Measurements from ENCODE around the gene ARPC3. TPM values are rescaled to one million over a fixed set of nuclear protein-coding genes. Genes with fewer than 3 reads are reported as not detected.
"Not testable (repeated sequence)": the region's sequence is repeated elsewhere in the genome, so short reads cannot be mapped to it uniquely, and the experiment has no call there.

Gene ARPC3
- total and polyA plus RNA-seq, 12 donors: 71.9 to 212 (median 84.5) TPM

DNA sequence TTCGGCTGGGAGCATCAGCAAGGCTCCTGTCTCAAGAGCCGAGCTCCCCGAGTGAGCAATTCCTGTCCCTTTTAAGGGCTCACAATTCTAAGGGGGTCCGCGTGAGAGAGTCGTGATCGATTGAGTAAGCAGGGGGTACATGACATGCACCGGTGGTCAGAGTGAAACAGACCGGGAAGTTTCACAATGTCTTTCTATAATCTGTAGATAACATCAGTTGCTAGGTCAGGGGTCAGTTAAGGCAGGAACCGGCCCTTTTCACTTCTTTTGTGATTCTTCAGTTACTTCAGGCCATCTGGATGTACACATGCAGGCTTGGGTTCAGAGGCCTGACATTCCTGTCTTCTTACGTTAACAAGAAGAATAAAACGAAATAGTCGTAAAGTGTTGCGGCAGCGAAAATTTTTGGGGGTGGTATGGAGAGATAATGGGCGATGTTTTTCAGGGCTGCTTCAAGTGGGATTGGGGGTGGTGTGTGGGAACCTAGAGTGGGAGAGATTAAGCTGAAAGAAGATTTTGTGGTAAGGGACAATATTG, 44.9 kb downstream of the ARPC3 start:
- Histone ChIP-seq H3K4me1 (peaks cover 3 to 25% (median 16%) of the 10 kb centered on the region in 9 donors), H3K36me3 (peaks cover 0 to 16% (median 12%) of the 10 kb centered on the region in 9 donors)
- DNase-seq; H3K9me3 ChIP-seq; H3K27me3 ChIP-seq; H3K4me3 ChIP-seq; ATAC-seq; H3K27ac ChIP-seq; intact Hi-C loops (cut with DNase I): not testable (repeated sequence)
- 94 to 95% methylated on average over 16 of the region's 16 CpGs for WGBS, 2 donors

DNA sequence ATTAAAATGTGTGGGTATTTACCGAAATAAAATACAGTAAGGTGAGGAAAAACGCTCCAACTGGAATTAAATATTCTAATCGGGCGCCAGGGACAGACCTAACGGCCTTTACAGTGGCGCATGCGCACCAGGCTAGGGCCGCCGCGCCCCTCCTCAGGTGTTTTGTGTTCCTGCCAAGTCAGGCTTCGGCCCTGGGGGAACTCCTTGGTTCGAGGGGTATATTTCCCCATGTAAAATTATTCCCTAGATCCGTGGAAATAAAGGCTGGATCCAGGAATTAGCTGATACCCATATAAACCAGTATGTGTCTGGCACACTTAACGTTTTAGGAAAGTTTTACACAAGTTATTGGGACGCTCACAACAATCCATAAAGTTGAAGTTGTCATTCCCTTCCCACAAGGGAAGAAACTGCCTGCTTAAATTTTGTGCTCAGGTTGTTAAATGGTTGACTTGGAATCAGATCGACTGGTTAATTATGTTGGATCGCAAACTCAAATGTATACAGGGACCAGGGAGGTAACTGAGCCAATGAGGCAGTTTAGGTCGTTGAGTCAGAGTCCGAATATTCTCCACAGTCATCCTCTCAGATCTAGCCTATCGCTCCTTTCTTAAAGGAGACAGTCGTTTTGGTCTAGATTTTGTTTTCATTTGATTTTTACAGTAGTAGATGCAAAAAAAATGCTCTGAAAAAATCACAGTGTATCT, 46.0 kb downstream of the ARPC3 start:
- ATAC-seq (peak; percentile 62 to 90 (median 81)), DNase-seq (peak; percentile 73 to 77)
- Histone ChIP-seq H3K4me1 (peaks cover 3 to 28% (median 16%) of the 10 kb centered on the region in 9 donors), H3K4me3 (peak overlapping the region; percentile 75 to 99 (median 90)), H3K36me3 (peaks cover 0 to 21% (median 12%) of the 10 kb centered on the region in 9 donors), H3K9me3 (no peaks in the 10 kb centered on the region), H3K27me3 (no peaks in the 10 kb centered on the region), H3K27ac (peak overlapping the region; percentile 90 to 99 (median 94))
- intact Hi-C loops (cut with DNase I): no loop called here
- 21 to 23% methylated on average over 21 of the region's 21 CpGs for WGBS, 2 donors
- TF ChIP-seq, protein P1, sequence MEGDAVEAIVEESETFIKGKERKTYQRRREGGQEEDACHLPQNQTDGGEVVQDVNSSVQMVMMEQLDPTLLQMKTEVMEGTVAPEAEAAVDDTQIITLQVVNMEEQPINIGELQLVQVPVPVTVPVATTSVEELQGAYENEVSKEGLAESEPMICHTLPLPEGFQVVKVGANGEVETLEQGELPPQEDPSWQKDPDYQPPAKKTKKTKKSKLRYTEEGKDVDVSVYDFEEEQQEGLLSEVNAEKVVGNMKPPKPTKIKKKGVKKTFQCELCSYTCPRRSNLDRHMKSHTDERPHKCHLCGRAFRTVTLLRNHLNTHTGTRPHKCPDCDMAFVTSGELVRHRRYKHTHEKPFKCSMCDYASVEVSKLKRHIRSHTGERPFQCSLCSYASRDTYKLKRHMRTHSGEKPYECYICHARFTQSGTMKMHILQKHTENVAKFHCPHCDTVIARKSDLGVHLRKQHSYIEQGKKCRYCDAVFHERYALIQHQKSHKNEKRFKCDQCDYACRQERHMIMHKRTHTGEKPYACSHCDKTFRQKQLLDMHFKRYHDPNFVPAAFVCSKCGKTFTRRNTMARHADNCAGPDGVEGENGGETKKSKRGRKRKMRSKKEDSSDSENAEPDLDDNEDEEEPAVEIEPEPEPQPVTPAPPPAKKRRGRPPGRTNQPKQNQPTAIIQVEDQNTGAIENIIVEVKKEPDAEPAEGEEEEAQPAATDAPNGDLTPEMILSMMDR (IDR thresholded peaks at IDR 0.05): no peak

DNA sequence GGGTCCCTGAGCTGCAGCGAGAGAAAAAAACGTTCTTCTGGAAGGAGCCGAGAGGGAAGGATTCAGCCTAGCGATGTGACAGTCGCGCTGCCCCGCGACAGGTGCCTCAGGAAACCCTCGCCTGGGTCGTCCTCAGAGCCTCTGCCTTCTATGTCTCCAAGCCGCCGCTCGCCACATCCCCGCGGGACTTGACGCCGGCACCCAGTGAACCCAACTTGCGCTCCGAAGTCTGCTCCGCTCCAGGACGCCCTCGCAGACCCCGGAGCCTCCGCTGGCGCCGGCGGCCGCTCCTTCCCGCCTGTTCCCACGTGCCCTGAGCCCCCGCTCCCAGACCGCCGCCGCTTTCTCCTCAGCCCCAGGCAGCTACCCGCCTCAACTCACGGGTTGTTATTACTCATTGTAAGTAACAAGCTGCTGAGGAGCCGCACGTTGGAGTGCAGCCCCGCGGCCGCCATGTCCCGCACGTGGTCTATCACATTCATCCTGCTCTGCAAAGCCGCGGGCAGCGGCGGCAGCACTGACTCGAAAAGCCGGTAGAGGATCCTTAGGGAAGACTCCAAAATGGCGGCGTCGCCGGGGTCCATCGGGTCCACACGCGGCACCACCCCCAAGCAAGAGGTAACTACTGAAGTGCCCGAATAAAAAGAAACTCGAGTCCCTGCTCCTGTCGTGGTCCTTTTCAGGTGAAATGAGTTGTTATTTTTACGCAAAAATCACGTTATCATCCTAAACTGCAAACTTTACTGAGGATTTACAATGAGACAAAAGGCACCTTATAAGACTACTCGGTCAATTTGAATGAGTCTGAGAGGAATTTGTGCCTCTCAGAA, 46.8 kb downstream of the ARPC3 start, which contains the start of gene ANAPC7:
TSS of gene ANAPC7 (minus strand) at position 563 of the 830 bp plus-strand sequence. CDS start at position 482, 81 bp downstream.
- peak; percentile 94 to 99 (median 98) for ATAC-seq
- H3K4me1 ChIP-seq: peaks cover 3 to 28% (median 16%) of the 10 kb centered on the region in 9 donors
- peak; percentile 91 for DNase-seq
- peak within 1 kb of the TSS; percentile 75 to 99 (median 90) for H3K4me3 ChIP-seq
- intact Hi-C loops (cut with DNase I): no loop called here
- peak within 1 kb of the TSS; percentile 90 to 99 (median 94) for H3K27ac ChIP-seq
- no peaks in the 10 kb centered on the region for H3K27me3 ChIP-seq
- TF ChIP-seq, protein P1 (IDR thresholded peaks at IDR 0.05): peak in 2 of 9 donors; percentile 5 to 39
- peaks cover 0 to 25% (median 12%) of the 10 kb centered on the region in 9 donors for H3K36me3 ChIP-seq
- WGBS, 2 donors: 0 to 1% methylated on average over 62 of the region's 62 CpGs
- H3K9me3 ChIP-seq: no peaks in the 10 kb centered on the region

Other genes with a start within 250 kb of the ARPC3 start
- 1,000 to 10,000 TPM; 1,003 to 4,750 (median 1,632) TPM for gene ATP2A2, start 169.1 kb downstream of the ARPC3 start, total RNA-seq
- gene ATP2A2, start 169.1 kb downstream of the ARPC3 start, polyA plus RNA-seq: 100 to 1,000 TPM; 316 to 678 TPM
- 10 to 100 TPM; 28.9 to 42.6 (median 34.5) TPM for gene ANAPC7, start 46.6 kb downstream of the ARPC3 start, total RNA-seq
- 10 to 100 TPM; 36.0 to 54.6 TPM for gene ANAPC7, start 46.6 kb downstream of the ARPC3 start, polyA plus RNA-seq
- gene GPN3, start 17.9 kb upstream of the ARPC3 start, total RNA-seq: 10 to 100 TPM; 25.3 to 37.5 (median 31.1) TPM
- gene GPN3, start 17.9 kb upstream of the ARPC3 start, polyA plus RNA-seq: 10 to 100 TPM in 1 of 2 donors, 1 to 10 TPM in 1; 9.4 to 46.7 TPM
- gene FAM216A, start 18.5 kb upstream of the ARPC3 start, total RNA-seq: 1 to 10 TPM; 2.4 to 9.2 (median 5.4) TPM
- 10 to 100 TPM in 1 of 2 donors, 1 to 10 TPM in 1; 8.1 to 27.2 TPM for gene FAM216A, start 18.5 kb upstream of the ARPC3 start, polyA plus RNA-seq
- gene VPS29, start 51.8 kb upstream of the ARPC3 start, total RNA-seq: 100 to 1,000 TPM in 2 of 10 donors, 10 to 100 TPM in 8; 83.7 to 117 (median 91.5) TPM
- 100 to 1,000 TPM in 1 of 2 donors, 10 to 100 TPM in 1; 84.0 to 175 TPM for gene VPS29, start 51.8 kb upstream of the ARPC3 start, polyA plus RNA-seq
- 1 to 10 TPM in 4 of 10 donors, under 1 TPM in 6; 0.23 to 1.6 (median 0.95) TPM for gene RAD9B, start 52.0 kb upstream of the ARPC3 start, total RNA-seq
- 1 to 10 TPM in 1 of 2 donors, not detected in 1; 4.9 TPM for gene RAD9B, start 52.0 kb upstream of the ARPC3 start, polyA plus RNA-seq
- gene PPTC7, start 133.0 kb upstream of the ARPC3 start, total RNA-seq: 100 to 1,000 TPM in 1 of 10 donors, 10 to 100 TPM in 9; 66.0 to 162 (median 79.4) TPM
- 10 to 100 TPM; 18.9 to 20.4 TPM for gene PPTC7, start 133.0 kb upstream of the ARPC3 start, polyA plus RNA-seq
- 10 to 100 TPM; 14.2 to 31.9 (median 25.2) TPM for gene TCTN1, start 163.8 kb upstream of the ARPC3 start, total RNA-seq
- gene TCTN1, start 163.8 kb upstream of the ARPC3 start, polyA plus RNA-seq: 10 to 100 TPM; 16.2 to 49.6 TPM
- gene HVCN1, start 238.8 kb upstream of the ARPC3 start, total RNA-seq: 10 to 100 TPM in 5 of 10 donors, 1 to 10 TPM in 5; 5.1 to 74.1 (median 9.0) TPM
- 10 to 100 TPM; 15.4 to 17.9 TPM for gene HVCN1, start 238.8 kb upstream of the ARPC3 start, polyA plus RNA-seq

Measured in heart right ventricle (tissue), 16 donors.